Measurements from ENCODE around the gene PDP2.

- no peak for TF ChIP-seq CTCF (IDR thresholded peaks at IDR 0.05; ENCODE audit: low read depth, low read length, poor library complexity, severe bottlenecking)
- TF ChIP-seq EZH2phosphoT487 (IDR thresholded peaks at IDR 0.05; ENCODE audit: borderline replicate concordance, low read length): no peak
Measured at GRCh38 chr16:66888647-66889615, 8.6 kb downstream of the PDP2 start.
